Pancreas (tissue), 10 donors: ENCODE results near the gene MORC3. TPM values are rescaled to one million over a fixed set of nuclear protein-coding genes. Genes with fewer than 3 reads are reported as not detected.
A peak's percentile ranks its signal among the peaks of the same experiment; 100 is the strongest.

Source experiments
- ATAC-seq, 4 donors: fragments of 200-7000 bp; cut with Tn5 transposase; one replicate each; pipeline versions ENCODE4 v1.8.0 to v1.9.1; 2020; ENCODE audit warnings: mild to moderate bottlenecking in 4 of 4, moderate library complexity in 4 of 4
- DNase-seq, 6 donors: peaks; one replicate each; pipeline ENCODE4 v3.0.0-alpha.2; 2020
- FAIRE-seq: peaks from 2 replicates; lab custom pipeline; 2012; peaks lifted over from hg19 to GRCh38; lab: Jason Lieb, UNC
- H3K27ac ChIP-seq, 4 donors: fragments of 200-600 bp; sonication (generic); 1 replicate in 3 of 4; 2 replicates in 1 of 4; pipeline versions ENCODE4 v1.5.0 to v1.8.0; 2020
- H3K27me3 ChIP-seq, 4 donors: fragments of 200-600 bp; one replicate each; pipeline ENCODE4 v1.8.0; 2021
- H3K36me3 ChIP-seq, 3 donors: fragments of 200-600 bp; sonication (generic) in 1 of 3; one replicate each; pipeline versions ENCODE4 v1.5.0 to v1.8.0; 2020 to 2021
- H3K4me1 ChIP-seq, 3 donors: fragments of 200-600 bp; one replicate each; pipeline ENCODE4 v1.8.0; 2021
- H3K4me3 ChIP-seq, 4 donors: fragments of 200-600 bp; sonication (generic) in 2 of 4; one replicate each; pipeline versions ENCODE4 v1.5.0 to v1.8.0; 2020 to 2021
- H3K9me3 ChIP-seq, 4 donors: fragments of 200-600 bp; one replicate each; pipeline ENCODE4 v1.8.0; 2021
- whole genome bisulfite sequencing, 2 donors: extraction: QIAGEN DNeasy Blood & Tissue Kit; methylation state at CpG; one replicate each; pipeline ENCODE4 v1.1.7; 2013; 5-methylcytosine and 5-hydroxymethylcytosine counted together
- intact Hi-C, 3 donors: fragments of 100-400 bp; cut with DNase I; formaldehyde crosslinking; loops; one replicate each; pipeline versions ENCODE4 v1.11.1 to v1.14.2; 2022
- polyA plus RNA-seq, 2 donors: library from polyadenylated mRNA; stranded (reverse); fragments of 200-250 nt; gene quantifications; one replicate each; pipeline ENCODE4 v1.2.3, GENCODE V29; 2013
- total RNA-seq, 6 donors: library from RNA; stranded (reverse); fragmentation: NEBNext Ultra II Directional in 4 of 6; extraction: Animal tissue kit (Norgen Biotek cat#: 25700) in 4 of 6; gene quantifications; one replicate each; pipeline versions ENCODE4 v1.2.1 to v1.2.4, GENCODE V29; 2021 to 2023
- TF ChIP-seq, protein P1 (sequence below), 4 donors: fragments of 200-600 bp; sonication (generic) in 3 of 4; IDR thresholded peaks; one replicate each; pipeline versions ENCODE4 v1.5.0 to v1.8.0; 2021; ENCODE audit warnings: antibody characterized with exemption in 4 of 4
- donor health status: healthy with polysubstance abuse.
- donor health status: DM: no; HTN: no; CAD: no; lungs with moderate emphysema.
- donor health status: DM: no; HTN: no; CAD: no.
- donor health status: control.
- donor health status: control.
- donor health status: Bipolar disorder and iron deficiency.
- donor health status: DM: yes; HTN: yes; CAD: no.
- donor health status: DM: no; HTN: no; CAD: no.
- donor health status: DM: no; HTN: no; CAD: no.
- donor health status: DM: yes; HTN: yes; CAD: no.

MORC3 gene
- total and polyA plus RNA-seq, 8 donors, result 8.1 to 19.8 (median 10.3) TPM

DNA sequence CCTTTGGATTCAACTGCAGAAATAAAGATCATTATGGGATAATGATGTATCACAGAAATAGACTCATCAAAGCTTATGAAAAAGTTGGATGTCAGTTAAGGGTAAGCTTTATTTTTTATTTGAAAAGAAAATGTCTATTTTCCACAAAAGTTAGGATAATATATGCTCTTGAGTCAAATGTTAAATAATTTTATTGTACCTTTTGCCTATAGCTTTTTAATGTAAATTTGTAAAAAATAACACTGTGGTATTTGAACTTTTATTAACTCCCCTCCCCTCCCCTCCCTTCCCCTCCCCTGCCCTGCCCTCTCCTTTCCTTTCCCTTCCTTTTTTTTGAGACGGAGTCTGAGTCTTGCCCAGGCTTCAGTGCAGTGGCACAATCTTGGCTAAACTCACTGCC is 24.9 kb downstream of the MORC3 start:
- Histone ChIP-seq H3K27me3 (no peaks in the 10 kb centered on the region), H3K27ac (no peak overlapping the region), H3K4me3 (no peak overlapping the region), H3K36me3 (peaks cover 5 to 89% (median 14%) of the 10 kb centered on the region in 3 donors), H3K4me1 (no peaks in the 10 kb centered on the region), H3K9me3 (no peaks in the 10 kb centered on the region)
- intact Hi-C loops, result no loop called here
- FAIRE-seq (no peak), ATAC-seq (no peak), DNase-seq (no peak)
- TF ChIP-seq, protein P1, sequence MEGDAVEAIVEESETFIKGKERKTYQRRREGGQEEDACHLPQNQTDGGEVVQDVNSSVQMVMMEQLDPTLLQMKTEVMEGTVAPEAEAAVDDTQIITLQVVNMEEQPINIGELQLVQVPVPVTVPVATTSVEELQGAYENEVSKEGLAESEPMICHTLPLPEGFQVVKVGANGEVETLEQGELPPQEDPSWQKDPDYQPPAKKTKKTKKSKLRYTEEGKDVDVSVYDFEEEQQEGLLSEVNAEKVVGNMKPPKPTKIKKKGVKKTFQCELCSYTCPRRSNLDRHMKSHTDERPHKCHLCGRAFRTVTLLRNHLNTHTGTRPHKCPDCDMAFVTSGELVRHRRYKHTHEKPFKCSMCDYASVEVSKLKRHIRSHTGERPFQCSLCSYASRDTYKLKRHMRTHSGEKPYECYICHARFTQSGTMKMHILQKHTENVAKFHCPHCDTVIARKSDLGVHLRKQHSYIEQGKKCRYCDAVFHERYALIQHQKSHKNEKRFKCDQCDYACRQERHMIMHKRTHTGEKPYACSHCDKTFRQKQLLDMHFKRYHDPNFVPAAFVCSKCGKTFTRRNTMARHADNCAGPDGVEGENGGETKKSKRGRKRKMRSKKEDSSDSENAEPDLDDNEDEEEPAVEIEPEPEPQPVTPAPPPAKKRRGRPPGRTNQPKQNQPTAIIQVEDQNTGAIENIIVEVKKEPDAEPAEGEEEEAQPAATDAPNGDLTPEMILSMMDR (IDR thresholded peaks at IDR 0.05), result no peak
- 100% methylated on average over 1 of the region's 1 CpG for WGBS, 2 donors

DNA sequence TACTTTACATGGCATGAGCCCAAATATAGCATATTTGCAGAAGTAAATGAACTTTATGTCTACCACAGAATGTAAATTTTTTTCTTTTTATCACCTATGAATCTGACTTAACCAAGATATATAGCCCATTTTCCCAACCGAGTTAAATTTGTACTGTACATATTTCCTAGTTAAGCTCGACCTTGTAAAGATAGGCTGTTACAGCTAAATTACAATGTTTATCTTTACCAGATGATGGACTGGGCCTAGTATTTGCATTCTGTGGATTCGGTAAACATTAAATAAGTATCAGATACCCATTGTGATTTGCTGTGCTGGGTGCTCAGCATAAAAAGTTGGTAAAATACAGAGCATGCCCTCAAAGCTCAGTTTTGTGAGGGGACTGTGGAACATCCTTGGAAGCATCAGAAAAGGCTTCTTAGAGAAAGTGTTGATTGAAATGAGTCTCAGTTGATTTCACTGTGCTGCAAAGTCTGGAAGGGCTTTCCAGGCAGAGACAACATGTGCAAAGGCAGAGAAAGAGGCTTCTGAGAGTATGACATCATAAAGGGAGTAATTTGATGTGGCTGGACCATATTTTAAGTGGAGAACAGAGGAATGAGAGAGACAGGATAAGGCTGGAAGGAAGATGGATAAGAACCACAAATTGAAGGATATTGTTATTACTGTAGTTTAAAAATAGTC is 27.4 kb downstream of the MORC3 start:
- no peak for FAIRE-seq
- ATAC-seq, result no peak

DNA sequence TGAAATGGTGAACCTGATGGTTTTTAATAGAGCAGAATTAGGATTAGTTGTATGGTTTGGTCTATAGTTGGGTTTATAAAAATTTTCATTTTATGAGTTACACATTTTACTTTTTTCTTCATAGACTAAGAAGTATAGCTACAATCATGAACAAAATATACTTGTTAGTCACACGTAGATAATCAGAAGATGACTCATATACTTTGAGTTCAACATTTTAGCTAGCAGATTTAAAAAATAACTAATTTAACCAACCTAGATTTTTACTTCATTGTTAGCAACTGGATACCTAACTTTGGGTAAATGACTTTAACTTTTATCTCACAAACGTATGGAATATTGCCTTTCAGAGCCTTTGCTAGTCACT is 27.9 kb downstream of the MORC3 start:
- Histone ChIP-seq H3K36me3 (peaks cover 0 to 71% (median 7%) of the 10 kb centered on the region in 3 donors), H3K9me3 (no peaks in the 10 kb centered on the region), H3K4me1 (no peaks in the 10 kb centered on the region), H3K27ac (no peak overlapping the region), H3K27me3 (no peaks in the 10 kb centered on the region), H3K4me3 (no peak overlapping the region)
- FAIRE-seq, result no peak
- TF ChIP-seq, protein P1 (IDR thresholded peaks at IDR 0.05), result no peak
- no peak for ATAC-seq
- 88 to 95% methylated on average over 2 of the region's 2 CpGs for WGBS, 2 donors
- no peak for DNase-seq
- intact Hi-C loops, result no loop called here

More for the DNA sequence above, 27.4 kb downstream of the MORC3 start:
- Histone ChIP-seq H3K27me3 (no peaks in the 10 kb centered on the region), H3K9me3 (no peaks in the 10 kb centered on the region), H3K4me3 (no peak overlapping the region), H3K36me3 (peaks cover 3 to 74% (median 7%) of the 10 kb centered on the region in 3 donors), H3K27ac (no peak overlapping the region), H3K4me1 (no peaks in the 10 kb centered on the region)
- WGBS, 2 donors, result 18 to 24% methylated on average over 3 of the region's 3 CpGs
- no peak for DNase-seq
- TF ChIP-seq, protein P1 (IDR thresholded peaks at IDR 0.05), result no peak
- intact Hi-C loops, result no loop called here

DNA sequence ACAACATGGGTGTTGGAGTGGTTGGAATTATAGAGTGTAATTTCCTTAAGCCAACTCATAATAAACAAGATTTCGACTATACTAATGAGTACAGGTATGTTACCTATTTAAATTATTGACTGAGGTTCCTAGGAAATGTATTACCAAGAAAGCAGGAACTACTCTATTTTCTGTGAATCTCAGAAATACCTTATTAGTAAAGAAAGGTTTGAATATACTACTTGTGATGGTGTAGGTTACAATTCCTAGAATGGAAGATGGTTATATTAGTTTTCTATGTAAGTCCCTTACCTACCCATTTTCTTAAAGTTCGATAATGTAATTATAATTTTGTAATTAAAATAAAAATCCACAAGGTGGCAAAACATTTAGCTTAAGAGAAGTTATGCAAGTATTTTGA is 29.3 kb downstream of the MORC3 start:
- no peak overlapping the region for H3K4me3 ChIP-seq
- no peaks in the 10 kb centered on the region for H3K27me3 ChIP-seq
- DNase-seq (no peak), FAIRE-seq (no peak), ATAC-seq (no peak)
- H3K36me3 ChIP-seq, result peaks cover 0 to 57% (median 7%) of the 10 kb centered on the region in 3 donors
- no peaks in the 10 kb centered on the region for H3K4me1 ChIP-seq
- TF ChIP-seq, protein P1 (IDR thresholded peaks at IDR 0.05), result no peak
- no peaks in the 10 kb centered on the region for H3K9me3 ChIP-seq
- intact Hi-C loops, result no loop called here
- H3K27ac ChIP-seq, result no peak overlapping the region
- 94 to 99% methylated on average over 2 of the region's 2 CpGs for WGBS, 2 donors

DNA sequence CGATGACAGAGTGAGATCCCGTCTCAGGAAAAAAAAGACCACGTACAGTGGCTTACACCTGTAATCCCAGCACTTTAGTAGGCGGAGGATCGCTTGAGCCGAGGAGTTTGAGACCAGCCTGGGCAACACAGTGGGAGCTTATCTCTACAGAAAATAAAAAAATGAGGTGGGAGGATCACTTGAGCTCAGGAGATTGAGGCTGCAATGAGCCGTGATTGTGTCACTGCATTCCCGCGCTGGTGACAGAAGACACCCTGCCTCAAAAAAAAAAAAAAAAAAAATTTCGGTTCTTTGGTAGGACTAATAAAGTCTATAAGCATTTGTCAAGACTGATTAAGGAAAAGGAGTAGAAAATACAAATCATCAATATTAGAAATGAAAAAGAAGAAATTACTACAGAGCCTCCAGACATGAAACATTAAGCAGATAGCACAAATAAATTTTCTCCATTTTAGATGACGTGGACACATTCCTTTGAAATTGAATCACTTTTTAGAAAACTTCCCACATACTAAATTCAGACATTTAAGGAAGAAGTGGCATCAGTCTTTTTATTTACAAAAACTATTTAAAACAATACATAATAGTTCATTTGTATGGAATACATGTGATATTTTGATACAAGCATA is 30.4 kb downstream of the MORC3 start:
- H3K27ac ChIP-seq, result no peak overlapping the region
- DNase-seq, result no peak
- peaks cover 0 to 48% (median 3%) of the 10 kb centered on the region in 3 donors for H3K36me3 ChIP-seq
- H3K4me1 ChIP-seq, result no peaks in the 10 kb centered on the region
- intact Hi-C loops, result no loop called here
- peak; percentile 32 for FAIRE-seq
- no peak overlapping the region for H3K4me3 ChIP-seq
- H3K9me3 ChIP-seq, result no peaks in the 10 kb centered on the region
- no peaks in the 10 kb centered on the region for H3K27me3 ChIP-seq
- peak in 1 of 4 donors; percentile 15 for ATAC-seq
- WGBS, 2 donors, result 88 to 93% methylated on average over 11 of the region's 11 CpGs
- TF ChIP-seq, protein P1 (IDR thresholded peaks at IDR 0.05), result no peak
